DND-41 (cell line): ENCODE data around the gene WDFY3.

ENCODE experiments used
- ATAC-seq: fragments of 200-7000 bp; cut with Tn5 transposase; 3 replicates; pipeline ENCODE4 v1.9.1; 2021; ENCODE audit warnings: low read depth; ENCODE audit not compliant: insufficient read depth
- DNase-seq: peaks from one replicate; pipeline ENCODE4 v3.0.0-alpha.2; 2020
- H2AFZ ChIP-seq: 2 replicates; pipeline ENCODE4 v1.6.0; 2012; ENCODE audit warnings: low read depth, low read length
- H3K27ac ChIP-seq: 2 replicates; pipeline ENCODE4 v1.5.1; 2012; ENCODE audit warnings: low read length, inconsistent platforms
- H3K27me3 ChIP-seq: fragments of 200-600 bp; sonication (generic); 2 replicates; pipeline ENCODE4 v1.6.0; 2012; ENCODE audit warnings: low read length, mild to moderate bottlenecking, inconsistent platforms; ENCODE audit not compliant: insufficient read depth, poor library complexity
- H3K36me3 ChIP-seq: 2 replicates; pipeline ENCODE4 v1.5.1; 2012; ENCODE audit warnings: low read length, inconsistent platforms; ENCODE audit not compliant: insufficient read depth
- H3K4me1 ChIP-seq: 2 replicates; pipeline ENCODE4 v1.5.1; 2012; ENCODE audit warnings: mild to moderate bottlenecking, low read length; ENCODE audit not compliant: insufficient read depth
- H3K4me2 ChIP-seq: 2 replicates; pipeline ENCODE4 v1.6.0; 2012; ENCODE audit warnings: mild to moderate bottlenecking, moderate library complexity, low read length, inconsistent platforms; ENCODE audit not compliant: insufficient read depth
- H3K4me3 ChIP-seq, 2 experiments: fragments of 200-600 bp in 1 of 2; shearing (Covaris generic) in 1 of 2; 2 replicates each; pipeline ENCODE4 v1.5.1; 2012 to 2016; ENCODE audit warnings: inconsistent platforms in 2 of 2, low read length in 2 of 2, mild to moderate bottlenecking in 2 of 2, low read depth in 1 of 2, moderate library complexity in 1 of 2
- H3K79me2 ChIP-seq: 2 replicates; pipeline ENCODE4 v1.6.0; 2012; ENCODE audit warnings: low read length, inconsistent platforms; ENCODE audit not compliant: insufficient read depth
- H3K9ac ChIP-seq: 2 replicates; pipeline ENCODE4 v1.6.0; 2012; ENCODE audit warnings: low read depth, mild to moderate bottlenecking, inconsistent platforms, low read length, moderate library complexity
- H3K9me3 ChIP-seq: 2 replicates; pipeline ENCODE4 v1.5.1; 2012; ENCODE audit warnings: low read length, moderate library complexity, mild to moderate bottlenecking, inconsistent platforms; ENCODE audit not compliant: insufficient read depth, severe bottlenecking
- H4K20me1 ChIP-seq: 2 replicates; pipeline ENCODE4 v1.6.0; 2012; ENCODE audit warnings: low read length; ENCODE audit not compliant: insufficient read depth
- CTCF ChIP-seq: IDR thresholded peaks from 2 replicates; pipeline ENCODE4 v1.5.1; 2012; ENCODE audit warnings: borderline replicate concordance, low read length, moderate library complexity, mild to moderate bottlenecking; ENCODE audit not compliant: poor library complexity, severe bottlenecking; ENCODE audit errors: extremely low read depth
- EZH2 ChIP-seq: IDR thresholded peaks from 3 replicates; pipeline ENCODE4 v1.6.1; 2012; ENCODE audit warnings: borderline replicate concordance, low read depth, mild to moderate bottlenecking, moderate library complexity, low read length, inconsistent platforms; ENCODE audit not compliant: severe bottlenecking

The WDFY3 gene

GRCh38 chr4:84870398-84871163, 95.9 kb downstream of the WDFY3 start:
- ATAC-seq, result no peak
- Histone ChIP-seq H3K27ac (no peak overlapping the region), H3K4me1 (no peaks in the 10 kb centered on the region)

GRCh38 chr4:84866295-84866694, 100.2 kb downstream of the WDFY3 start:
- TF ChIP-seq EZH2, result no peak
- TF ChIP-seq CTCF, result no peak
- H3K4me2 ChIP-seq, result no peak overlapping the region
- no peaks in the 10 kb centered on the region for H3K36me3 ChIP-seq
- H3K9me3 ChIP-seq, result no peaks in the 10 kb centered on the region
- no peak overlapping the region for H3K4me3 ChIP-seq
- H3K27me3 ChIP-seq, result no peaks in the 10 kb centered on the region
- DNase-seq (no peak), ATAC-seq (no peak)
- no peaks in the 10 kb centered on the region for H4K20me1 ChIP-seq
- no peak overlapping the region for H3K9ac ChIP-seq
- H3K27ac ChIP-seq, result no peak overlapping the region
- no peaks in the 10 kb centered on the region for H3K4me1 ChIP-seq
- H3K79me2 ChIP-seq, result no peaks in the 10 kb centered on the region
- H2AFZ ChIP-seq, result no peak overlapping the region

More at GRCh38 chr4:84870398-84871163, 95.9 kb downstream of the WDFY3 start:
- Histone ChIP-seq H3K9ac (no peak overlapping the region), H3K27me3 (no peaks in the 10 kb centered on the region), H3K4me2 (no peak overlapping the region), H3K4me3 (no peak overlapping the region), H2AFZ (no peak overlapping the region), H3K36me3 (no peaks in the 10 kb centered on the region), H4K20me1 (no peaks in the 10 kb centered on the region), H3K9me3 (no peaks in the 10 kb centered on the region), H3K79me2 (no peaks in the 10 kb centered on the region)
- TF ChIP-seq EZH2 (no peak), CTCF (no peak)
- DNase-seq, result no peak

GRCh38 chr4:84865600-84865999, 100.9 kb downstream of the WDFY3 start:
- no peak for TF ChIP-seq EZH2
- no peak for TF ChIP-seq CTCF
- H3K9ac ChIP-seq, result no peak overlapping the region
- no peak overlapping the region for H2AFZ ChIP-seq
- H3K36me3 ChIP-seq, result no peaks in the 10 kb centered on the region
- ATAC-seq (no peak), DNase-seq (no peak)
- H3K4me3 ChIP-seq, result no peak overlapping the region
- H3K27me3 ChIP-seq, result no peaks in the 10 kb centered on the region
- no peaks in the 10 kb centered on the region for H3K9me3 ChIP-seq
- no peaks in the 10 kb centered on the region for H3K4me1 ChIP-seq
- H3K27ac ChIP-seq, result no peak overlapping the region
- H3K79me2 ChIP-seq, result no peaks in the 10 kb centered on the region
- H3K4me2 ChIP-seq, result no peak overlapping the region
- no peaks in the 10 kb centered on the region for H4K20me1 ChIP-seq

- H3K4me3 ChIP-seq, result no peak overlapping the region
- H3K9me3 ChIP-seq, result no peaks in the 10 kb centered on the region
- no peaks in the 10 kb centered on the region for H4K20me1 ChIP-seq
- no peak for DNase-seq
- H3K27me3 ChIP-seq, result no peaks in the 10 kb centered on the region
- no peaks in the 10 kb centered on the region for H3K79me2 ChIP-seq
- H3K4me1 ChIP-seq, result no peaks in the 10 kb centered on the region
- H3K27ac ChIP-seq, result no peak overlapping the region
- H2AFZ ChIP-seq, result no peak overlapping the region
- H3K4me2 ChIP-seq, result no peak overlapping the region
- ATAC-seq, result no peak
- no peaks in the 10 kb centered on the region for H3K36me3 ChIP-seq
- no peak overlapping the region for H3K9ac ChIP-seq
- TF ChIP-seq CTCF (no peak), EZH2 (no peak)
Observed at GRCh38 chr4:84862064-84862463, 104.4 kb downstream of the WDFY3 start.
